Trophoblast cell (in vitro differentiated cells and primary cell): Measurements from ENCODE around the gene ASIC2.

Experiments
- DNase-seq, 2 donors: peaks; one replicate each; pipeline ENCODE4 v3.0.0-alpha.2; 2016
- H2AFZ ChIP-seq: 2 replicates; pipeline ENCODE4 v1.6.1; 2013; ENCODE audit warnings: low read length, moderate library complexity, mild to moderate bottlenecking; ENCODE audit not compliant: insufficient read depth, poor library complexity
- H2AK5ac ChIP-seq: 2 replicates; pipeline ENCODE4 v1.6.1; 2013; ENCODE audit warnings: mild to moderate bottlenecking, low read length
- H2BK120ac ChIP-seq: 2 replicates; pipeline ENCODE4 v1.6.1; 2013; ENCODE audit warnings: low read length, mild to moderate bottlenecking, moderate library complexity; ENCODE audit not compliant: insufficient read depth, poor library complexity
- H2BK12ac ChIP-seq: 2 replicates; pipeline ENCODE4 v1.6.1; 2013; ENCODE audit warnings: mild to moderate bottlenecking, low read length, moderate library complexity
- H2BK5ac ChIP-seq: 2 replicates; pipeline ENCODE4 v1.6.1; 2013; ENCODE audit warnings: low read length, low read depth, moderate library complexity, mild to moderate bottlenecking; ENCODE audit not compliant: poor library complexity
- H3K14ac ChIP-seq: 2 replicates; pipeline ENCODE4 v1.6.1; 2013; ENCODE audit warnings: mild to moderate bottlenecking, low read length
- H3K18ac ChIP-seq: 2 replicates; pipeline ENCODE4 v1.6.1; 2013; ENCODE audit warnings: mild to moderate bottlenecking, low read length
- H3K23ac ChIP-seq: 2 replicates; pipeline ENCODE4 v1.6.1; 2013; ENCODE audit warnings: low read length
- H3K27ac ChIP-seq: 2 replicates; pipeline ENCODE4 v1.5.1; 2013; ENCODE audit warnings: low read depth, mild to moderate bottlenecking, inconsistent platforms, low read length, moderate library complexity
- H3K27me3 ChIP-seq: 2 replicates; pipeline ENCODE4 v1.6.1; 2013; ENCODE audit warnings: inconsistent platforms, mild to moderate bottlenecking, low read length, moderate library complexity; ENCODE audit not compliant: insufficient read depth
- H3K36me3 ChIP-seq, 2 experiments: 1 replicate in 1 of 2; 2 replicates in 1 of 2; pipeline ENCODE4 v1.6.1; 2013; ENCODE audit warnings: low read length in 2 of 2, mild to moderate bottlenecking in 2 of 2, moderate library complexity in 1 of 2; ENCODE audit not compliant: insufficient read depth in 2 of 2, control insufficient read depth in 1 of 2
- H3K4ac ChIP-seq: 2 replicates; pipeline ENCODE4 v1.6.1; 2013; ENCODE audit warnings: low read depth, mild to moderate bottlenecking, low read length, moderate library complexity
- H3K4me1 ChIP-seq, 2 experiments: 1 replicate in 1 of 2; 2 replicates in 1 of 2; pipeline ENCODE4 v1.6.1; 2013; ENCODE audit warnings: low read length in 2 of 2, mild to moderate bottlenecking in 2 of 2, moderate library complexity in 1 of 2; ENCODE audit not compliant: insufficient read depth in 2 of 2, control insufficient read depth in 1 of 2
- H3K4me2 ChIP-seq: 2 replicates; pipeline ENCODE4 v1.6.1; 2013; ENCODE audit warnings: inconsistent platforms, mild to moderate bottlenecking, low read length, moderate library complexity
- H3K4me3 ChIP-seq: 2 replicates; pipeline ENCODE4 v1.5.1; 2013; ENCODE audit warnings: mild to moderate bottlenecking, low read depth, low read length, inconsistent platforms
- H3K79me1 ChIP-seq: one replicate; pipeline ENCODE4 v1.6.1; 2013; ENCODE audit warnings: low read length
- H3K79me2 ChIP-seq: 2 replicates; pipeline ENCODE4 v1.6.1; 2013; ENCODE audit warnings: low read length, mild to moderate bottlenecking; ENCODE audit not compliant: control insufficient read depth, insufficient read depth, poor library complexity
- H3K9ac ChIP-seq: 2 replicates; pipeline ENCODE4 v1.6.1; 2013; ENCODE audit warnings: mild to moderate bottlenecking, low read length
- H3K9me3 ChIP-seq: 2 replicates; pipeline ENCODE4 v1.6.1; 2013; ENCODE audit warnings: low read depth, mild to moderate bottlenecking, control low read depth, inconsistent platforms, low read length; ENCODE audit not compliant: insufficient read depth
- H4K12ac ChIP-seq: 2 replicates; pipeline ENCODE4 v1.6.1; 2013; ENCODE audit warnings: low read depth, mild to moderate bottlenecking, low read length, moderate library complexity
- H4K8ac ChIP-seq: 2 replicates; pipeline ENCODE4 v1.6.1; 2013; ENCODE audit warnings: low read depth, mild to moderate bottlenecking, low read length, moderate library complexity
- H4K91ac ChIP-seq: one replicate; pipeline ENCODE4 v1.6.1; 2013; ENCODE audit warnings: low read depth, mild to moderate bottlenecking, low read length, moderate library complexity
- WGBS: extraction: QIAGEN DNeasy Blood & Tissue Kit; methylation state at CpG from one replicate; pipeline ENCODE4 v1.1.7; 2013; ENCODE audit warnings: missing lambda C conversion rate; ENCODE audit not compliant: insufficient read length, insufficient coverage; ENCODE audit errors: extremely low coverage; 5-methylcytosine and 5-hydroxymethylcytosine counted together

ASIC2 gene

GRCh38 chr17:33280162-33280943 lies 12.7 kb downstream of the ASIC2 start:
- Histone ChIP-seq H4K91ac (no peak overlapping the region), H3K23ac (no peak overlapping the region), H3K14ac (no peak overlapping the region), H4K8ac (no peak overlapping the region), H2BK5ac (no peak overlapping the region), H4K12ac (no peak overlapping the region), H3K4me2 (no peak overlapping the region), H3K27me3 (no peaks in the 10 kb centered on the region), H3K36me3 (no peaks in the 10 kb centered on the region), H3K9ac (no peak overlapping the region), H3K18ac (no peak overlapping the region), H2AK5ac (no peak overlapping the region), H2BK120ac (no peak overlapping the region), H3K9me3 (no peaks in the 10 kb centered on the region), H3K79me1 (no peaks in the 10 kb centered on the region), H3K4me3 (no peak overlapping the region), H3K27ac (no peak overlapping the region), H2AFZ (no peak overlapping the region), H3K79me2 (no peaks in the 10 kb centered on the region), H2BK12ac (no peak overlapping the region), H3K4ac (no peak overlapping the region), H3K4me1 (peaks cover 0 to 3% of the 10 kb centered on the region in 2 experiments)
- no CpG with 5 or more reads among the region's 8 CpGs for WGBS
- no peak for DNase-seq

GRCh38 chr17:33277436-33278100 lies 15.5 kb downstream of the ASIC2 start:
- H3K79me1 ChIP-seq: no peaks in the 10 kb centered on the region
- H4K91ac ChIP-seq: no peak overlapping the region
- no CpG with 5 or more reads among the region's 10 CpGs for WGBS
- no peak overlapping the region for H3K4me3 ChIP-seq
- no peak overlapping the region for H4K8ac ChIP-seq
- no peak overlapping the region for H2BK5ac ChIP-seq
- H3K18ac ChIP-seq: no peak overlapping the region
- no peaks in the 10 kb centered on the region for H3K27me3 ChIP-seq
- H3K14ac ChIP-seq: no peak overlapping the region
- no peaks in the 10 kb centered on the region for H3K79me2 ChIP-seq
- no peak overlapping the region for H2BK12ac ChIP-seq
- H3K27ac ChIP-seq: no peak overlapping the region
- H3K4ac ChIP-seq: no peak overlapping the region
- H2AFZ ChIP-seq: no peak overlapping the region
- no peak overlapping the region for H3K23ac ChIP-seq
- H2BK120ac ChIP-seq: no peak overlapping the region
- no peak overlapping the region for H2AK5ac ChIP-seq
- no peak overlapping the region for H3K9ac ChIP-seq
- no peak overlapping the region for H4K12ac ChIP-seq
- peaks cover 1% of the 10 kb centered on the region for H3K9me3 ChIP-seq
- no peaks in the 10 kb centered on the region for H3K36me3 ChIP-seq
- no peak overlapping the region for H3K4me2 ChIP-seq
- H3K4me1 ChIP-seq: peaks cover 0 to 3% of the 10 kb centered on the region in 2 experiments
- DNase-seq: no peak

- no peak overlapping the region for H3K23ac ChIP-seq
- H2BK5ac ChIP-seq: no peak overlapping the region
- H3K4me3 ChIP-seq: no peak overlapping the region
- H3K4me1 ChIP-seq: peaks cover 0 to 3% of the 10 kb centered on the region in 2 experiments
- H3K18ac ChIP-seq: no peak overlapping the region
- no peak overlapping the region for H2AFZ ChIP-seq
- no peaks in the 10 kb centered on the region for H3K36me3 ChIP-seq
- no peaks in the 10 kb centered on the region for H3K27me3 ChIP-seq
- H2BK120ac ChIP-seq: no peak overlapping the region
- H3K9me3 ChIP-seq: peaks cover 1% of the 10 kb centered on the region
- no peak overlapping the region for H3K9ac ChIP-seq
- no peak overlapping the region for H3K14ac ChIP-seq
- no peak overlapping the region for H4K12ac ChIP-seq
- no peaks in the 10 kb centered on the region for H3K79me1 ChIP-seq
- no peak overlapping the region for H3K4ac ChIP-seq
- H3K27ac ChIP-seq: no peak overlapping the region
- no peak overlapping the region for H4K8ac ChIP-seq
- WGBS: no CpG with 5 or more reads among the region's 3 CpGs
- H3K79me2 ChIP-seq: no peaks in the 10 kb centered on the region
- no peak overlapping the region for H2AK5ac ChIP-seq
- no peak overlapping the region for H3K4me2 ChIP-seq
- DNase-seq: peak; percentile 63 to 75
- no peak overlapping the region for H2BK12ac ChIP-seq
- H4K91ac ChIP-seq: no peak overlapping the region
These were observed 19.2 kb downstream of the ASIC2 start for GRCh38 chr17:33273743-33274410.

- H3K4me3 ChIP-seq: no peak overlapping the region
- no peaks in the 10 kb centered on the region for H3K79me2 ChIP-seq
- H3K18ac ChIP-seq: no peak overlapping the region
- no peak overlapping the region for H3K14ac ChIP-seq
- H3K4ac ChIP-seq: no peak overlapping the region
- no peak overlapping the region for H3K27ac ChIP-seq
- H4K91ac ChIP-seq: no peak overlapping the region
- H2AFZ ChIP-seq: no peak overlapping the region
- H3K36me3 ChIP-seq: no peaks in the 10 kb centered on the region
- H3K4me1 ChIP-seq: peaks cover 0 to 3% of the 10 kb centered on the region in 2 experiments
- H2BK5ac ChIP-seq: no peak overlapping the region
- H3K79me1 ChIP-seq: no peaks in the 10 kb centered on the region
- H3K4me2 ChIP-seq: no peak overlapping the region
- peaks cover 1% of the 10 kb centered on the region for H3K9me3 ChIP-seq
- H4K8ac ChIP-seq: no peak overlapping the region
- no peak overlapping the region for H3K23ac ChIP-seq
- no peak overlapping the region for H2BK120ac ChIP-seq
- no CpG with 5 or more reads among the region's 2 CpGs for WGBS
- no peak overlapping the region for H3K9ac ChIP-seq
- no peak for DNase-seq
- no peak overlapping the region for H4K12ac ChIP-seq
- no peak overlapping the region for H2AK5ac ChIP-seq
- no peaks in the 10 kb centered on the region for H3K27me3 ChIP-seq
- H2BK12ac ChIP-seq: no peak overlapping the region
These were observed 19.8 kb downstream of the ASIC2 start for GRCh38 chr17:33273271-33273670.
